Heart left ventricle (tissue), 13 donors: ENCODE measurements around the gene SLC44A1.

Experiments
- POLR2A ChIP-seq, 2 donors: fragments of 450-650 bp; IDR thresholded peaks; one replicate each; pipeline ENCODE4 v1.6.1; 2017; ENCODE audit warnings: antibody characterized with exemption in 2 of 2, mild to moderate bottlenecking in 2 of 2, moderate library complexity in 2 of 2
- TF ChIP-seq, protein P1 (sequence below), 12 donors: fragments of 200-600 bp; sonication (generic) in 4 of 12; IDR thresholded peaks; one replicate each; pipeline versions ENCODE4 v1.5.0 to v1.8.0; 2018 to 2022; ENCODE audit warnings: antibody characterized with exemption in 12 of 12, mild to moderate bottlenecking in 5 of 12
- donor health status: ischemic (EF 13 %, LVEDD 7.1; RV severe dilation, severe dysfunction).
- donor health status: DM: no; HTN: yes; CAD: no.
- donor health status: DM: no; HTN: no; CAD: no.
- donor health status: ischemic (EF 25% LVEDD 6.9; RV normal size, moderate dysfunction).
- donor health status: ischemic (EF 25% LVEDD 5.7; RV mildly dilated, moderate dysfunction).
- donor health status: ischemic (EF 35%, LVEDD 5.7; RV mildly dilated, moderate dysfunction).
- donor health status: nonischemic (EF 11% LVEDD 7.7; RV severe dilation, severe dysfunction).
- donor health status: DM: yes; HTN: yes; CAD: no.
- donor health status: PGD.
- donor health status: ischemic (EF 29% LVEDD 5.4; RV normal size, mild dysfunction).
- donor health status: nonischemic (EF 23%, LVEDD 6.1; RV moderate dilation, normal function).

DNA sequence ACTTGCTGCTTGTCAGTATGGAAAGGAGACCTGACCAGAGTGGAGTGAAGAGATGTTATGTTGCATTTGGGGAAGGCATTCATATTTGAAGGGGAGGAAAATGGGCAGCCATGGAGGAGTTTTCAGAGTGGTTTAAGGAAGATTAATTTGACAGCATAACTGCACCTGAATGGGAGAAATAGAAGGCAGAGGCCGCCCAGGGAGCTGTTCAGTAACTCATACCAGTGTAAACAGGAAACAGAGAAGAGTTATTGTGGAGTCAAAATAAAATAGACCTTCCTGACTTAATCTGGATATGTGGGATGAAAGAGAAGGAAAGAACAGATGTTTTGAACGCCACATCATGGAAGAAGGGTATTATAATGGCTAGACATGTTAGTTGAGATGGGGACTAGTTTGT lies 13.4 kb downstream of the SLC44A1 start:
- TF ChIP-seq, protein P1, sequence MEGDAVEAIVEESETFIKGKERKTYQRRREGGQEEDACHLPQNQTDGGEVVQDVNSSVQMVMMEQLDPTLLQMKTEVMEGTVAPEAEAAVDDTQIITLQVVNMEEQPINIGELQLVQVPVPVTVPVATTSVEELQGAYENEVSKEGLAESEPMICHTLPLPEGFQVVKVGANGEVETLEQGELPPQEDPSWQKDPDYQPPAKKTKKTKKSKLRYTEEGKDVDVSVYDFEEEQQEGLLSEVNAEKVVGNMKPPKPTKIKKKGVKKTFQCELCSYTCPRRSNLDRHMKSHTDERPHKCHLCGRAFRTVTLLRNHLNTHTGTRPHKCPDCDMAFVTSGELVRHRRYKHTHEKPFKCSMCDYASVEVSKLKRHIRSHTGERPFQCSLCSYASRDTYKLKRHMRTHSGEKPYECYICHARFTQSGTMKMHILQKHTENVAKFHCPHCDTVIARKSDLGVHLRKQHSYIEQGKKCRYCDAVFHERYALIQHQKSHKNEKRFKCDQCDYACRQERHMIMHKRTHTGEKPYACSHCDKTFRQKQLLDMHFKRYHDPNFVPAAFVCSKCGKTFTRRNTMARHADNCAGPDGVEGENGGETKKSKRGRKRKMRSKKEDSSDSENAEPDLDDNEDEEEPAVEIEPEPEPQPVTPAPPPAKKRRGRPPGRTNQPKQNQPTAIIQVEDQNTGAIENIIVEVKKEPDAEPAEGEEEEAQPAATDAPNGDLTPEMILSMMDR (IDR thresholded peaks at IDR 0.05) = no peak
- TF ChIP-seq POLR2A (IDR thresholded peaks at IDR 0.05) = no peak
